HepG2 (cell line): ENCODE data around the gene NUDT17. TPM values are rescaled to one million over a fixed set of nuclear protein-coding genes. Genes with fewer than 3 reads are reported as not detected.

Experiments
- AHR ChIP-seq: IDR thresholded peaks from 2 replicates; pipeline ENCODE4 v1.6.1; 2018; ENCODE audit warnings: missing genetic modification reagents, missing compliant biosample characterization
- HNF1B ChIP-seq: sonication (generic); formaldehyde crosslinking; IDR thresholded peaks from 2 replicates; pipeline ENCODE4 v1.5.1; 2020; ENCODE audit warnings: mild to moderate bottlenecking, moderate library complexity, missing genetic modification reagents
- KDM4B ChIP-seq: sonication (generic); formaldehyde crosslinking; IDR thresholded peaks from 2 replicates; pipeline ENCODE4 v1.4.0; 2020; ENCODE audit warnings: missing genetic modification reagents
- KIAA2018 ChIP-seq: sonication (generic); formaldehyde crosslinking; IDR thresholded peaks from 2 replicates; pipeline ENCODE4 v1.5.0; 2020; ENCODE audit warnings: mild to moderate bottlenecking, missing genetic modification reagents, borderline replicate concordance
- NFYB ChIP-seq: sonication (generic); formaldehyde crosslinking; IDR thresholded peaks from 2 replicates; pipeline ENCODE4 v1.4.0; 2020; ENCODE audit warnings: missing genetic modification reagents
- PITX1 ChIP-seq: sonication (generic); formaldehyde crosslinking; IDR thresholded peaks from 2 replicates; pipeline ENCODE4 v1.5.1; 2020; ENCODE audit warnings: mild to moderate bottlenecking, missing genetic modification reagents
- SNAPC4 ChIP-seq: sonication (generic); formaldehyde crosslinking; IDR thresholded peaks from 2 replicates; pipeline ENCODE4 v1.4.0; 2020; ENCODE audit warnings: mild to moderate bottlenecking, missing genetic modification reagents
- STAG1 ChIP-seq: sonication (generic); formaldehyde crosslinking; IDR thresholded peaks from 2 replicates; pipeline ENCODE4 v1.4.0; 2020; ENCODE audit warnings: missing genetic modification reagents
- TCF7 ChIP-seq: sonication (generic); IDR thresholded peaks from 2 replicates; pipeline ENCODE4 v1.6.1; 2016; ENCODE audit warnings: antibody characterized with exemption, low read depth
- ZNF121 ChIP-seq: sonication (generic); formaldehyde crosslinking; IDR thresholded peaks from 2 replicates; pipeline ENCODE4 v1.5.0; 2020; ENCODE audit warnings: mild to moderate bottlenecking, missing genetic modification reagents
- ZNF20 ChIP-seq: sonication (generic); formaldehyde crosslinking; IDR thresholded peaks from 2 replicates; pipeline ENCODE4 v1.4.0; 2020; ENCODE audit warnings: mild to moderate bottlenecking, moderate library complexity, missing genetic modification reagents
- ZNF317 ChIP-seq: sonication (generic); formaldehyde crosslinking; IDR thresholded peaks from 2 replicates; pipeline ENCODE4 v1.5.0; 2020; ENCODE audit warnings: mild to moderate bottlenecking, missing genetic modification reagents
- ZNF350 ChIP-seq: sonication (generic); formaldehyde crosslinking; IDR thresholded peaks from 2 replicates; pipeline ENCODE4 v1.4.0; 2020; ENCODE audit warnings: mild to moderate bottlenecking, low read depth, missing genetic modification reagents, borderline replicate concordance
- ZNF546 ChIP-seq: sonication (generic); formaldehyde crosslinking; conservative IDR thresholded peaks from 2 replicates; pipeline ENCODE4 v1.8.1; 2023; ENCODE audit warnings: mild to moderate bottlenecking, missing genetic modification reagents
- polyA plus RNA-seq, 8 experiments: library from polyadenylated mRNA; depleted of rRNA in 3 of 8; stranded (reverse) in 7 of 8; unstranded in 1 of 8; fragments of >200 nt; fragmentation: Illumina TruSeq in 4 of 8; extraction: Trizol in 4 of 8; gene quantifications; 2 replicates each; pipeline versions ENCODE4 v1.2.1 to v1.2.3, GENCODE V29; 2011 to 2016; ENCODE audit warnings: low read depth in 4 of 8, missing spikeins in 1 of 8, mixed read lengths in 1 of 8; ENCODE audit not compliant: insufficient read depth in 1 of 8
- total RNA-seq, 5 experiments: library from RNA; depleted of rRNA; stranded (reverse); fragments of >200 nt; fragmentation: Illumina TruSeq; extraction: Trizol; gene quantifications; 2 replicates each; pipeline ENCODE4 v1.2.3, GENCODE V29; 2016; ENCODE audit warnings: low read depth in 1 of 5

Gene NUDT17
- total and polyA plus RNA-seq, 2 of the 13 experiments (the other 11 are each of a cell fraction or from before 2014, with no cell fraction given), result 2.6 to 5.8 TPM

- TF ChIP-seq KIAA2018 (CRISPR knock-in tag), result no peak
- TF ChIP-seq ZNF20, result 0 out of 2 replicates have a peak, but pooled peaks have one; percentile 40
- TF ChIP-seq ZNF350 (CRISPR knock-in tag), result peak; percentile 49; the same call in 1 of the 2 replicates
- TF ChIP-seq ZNF121, result peak; percentile 93
- peak; percentile 58; the same call in 1 of the 2 replicates for TF ChIP-seq KDM4B
- no peak for TF ChIP-seq TCF7
- TF ChIP-seq SNAPC4 (CRISPR knock-in tag), result peak; percentile 76; the same call in 1 of the 2 replicates
- no peak for TF ChIP-seq AHR
- TF ChIP-seq ZNF317, result 0 out of 2 replicates have a peak, but pooled peaks have one; percentile 46
- TF ChIP-seq NFYB (CRISPR knock-in tag), result 0 out of 2 replicates have a peak, but pooled peaks have one; percentile 10
- TF ChIP-seq HNF1B (CRISPR knock-in tag), result 0 out of 2 replicates have a peak, but pooled peaks have one; percentile 45
- TF ChIP-seq ZNF546 (CRISPR knock-in tag), result 0 out of 2 replicates have a peak, but pooled peaks have one; percentile 36
- peak; percentile 58 for TF ChIP-seq STAG1
- peak; percentile 40; the same call in 1 of the 2 replicates for TF ChIP-seq PITX1 (CRISPR knock-in tag)
Observed at GRCh38 chr1:145845514-145846161, at the start of gene NUDT17 (continued).
